Nephron (organoid): Measurements from ENCODE around the gene CRABP2.

Source experiments
- H3K27ac Mint-ChIP-seq, 3 experiments: 2 replicates each; pipeline ENCODE4 v1.8.0; 2020; ENCODE audit warnings: mixed read lengths in 3 of 3, mild to moderate bottlenecking in 2 of 3, moderate library complexity in 1 of 3
- H3K27me3 Mint-ChIP-seq: 2 replicates; pipeline ENCODE4 v1.8.0; 2021; ENCODE audit warnings: low read depth, mild to moderate bottlenecking, moderate library complexity, mixed read lengths
- H3K36me3 Mint-ChIP-seq: 2 replicates; pipeline ENCODE4 v1.8.0; 2020; ENCODE audit warnings: low read depth, mixed read lengths
- H3K4me1 Mint-ChIP-seq: 2 replicates; pipeline ENCODE4 v1.8.0; 2020; ENCODE audit warnings: mixed read lengths
- H3K4me3 Mint-ChIP-seq, 3 experiments: 2 replicates each; pipeline ENCODE4 v1.8.0; 2020; ENCODE audit warnings: mild to moderate bottlenecking in 3 of 3, mixed read lengths in 3 of 3, moderate library complexity in 2 of 3
- H3K9me3 Mint-ChIP-seq: 2 replicates; pipeline ENCODE4 v1.8.0; 2020; ENCODE audit warnings: mixed read lengths
- CTCF ChIP-seq, 3 experiments: fragments of 200-600 bp; sonication (generic); IDR thresholded peaks; one replicate each; pipeline ENCODE4 v1.5.0; 2021; ENCODE audit warnings: antibody characterized with exemption in 3 of 3; ENCODE audit not compliant: unreplicated experiment in 3 of 3

Gene CRABP2

GRCh38 chr1:156665539-156665938 is 39.8 kb downstream of the CRABP2 start:
- H3K36me3 Mint-ChIP-seq, result no peaks in the 10 kb centered on the region
- no peaks in the 10 kb centered on the region for H3K9me3 Mint-ChIP-seq

GRCh38 chr1:156664767-156665411 is 40.5 kb downstream of the CRABP2 start:
- H3K27ac Mint-ChIP-seq, result peak overlapping the region; percentile 93 to 99 (median 94)
- H3K4me3 Mint-ChIP-seq, result peak overlapping the region; percentile 58 to 79 (median 72)
- peaks cover 93% of the 10 kb centered on the region for H3K4me1 Mint-ChIP-seq
- TF ChIP-seq CTCF (IDR thresholded peaks at IDR 0.05; ENCODE audit: unreplicated experiment in 3 of 3), result no peak
- no peaks in the 10 kb centered on the region for H3K36me3 Mint-ChIP-seq
- H3K27me3 Mint-ChIP-seq, result peaks cover 5% of the 10 kb centered on the region
- H3K9me3 Mint-ChIP-seq, result no peaks in the 10 kb centered on the region

More at GRCh38 chr1:156665539-156665938, 39.8 kb downstream of the CRABP2 start:
- H3K27ac Mint-ChIP-seq, result peak overlapping the region; percentile 93 to 99 (median 94)
- peak overlapping the region; percentile 49 to 73 (median 58) for H3K4me3 Mint-ChIP-seq
- peaks cover 5% of the 10 kb centered on the region for H3K27me3 Mint-ChIP-seq
- H3K4me1 Mint-ChIP-seq, result peaks cover 87% of the 10 kb centered on the region
- TF ChIP-seq CTCF (IDR thresholded peaks at IDR 0.05; ENCODE audit: unreplicated experiment in 3 of 3), result no peak

- Mint-ChIP-seq H3K4me1 (peaks cover 95% of the 10 kb centered on the region), H3K36me3 (no peaks in the 10 kb centered on the region), H3K4me3 (peak overlapping the region; percentile 58 to 79 (median 72)), H3K9me3 (no peaks in the 10 kb centered on the region), H3K27ac (peak overlapping the region; percentile 93 to 99 (median 94)), H3K27me3 (peaks cover 5% of the 10 kb centered on the region)
- no peak for TF ChIP-seq CTCF (IDR thresholded peaks at IDR 0.05; ENCODE audit: unreplicated experiment in 3 of 3)
Measured at GRCh38 chr1:156664046-156664766, 41.2 kb downstream of the CRABP2 start.

- no peak for TF ChIP-seq CTCF (IDR thresholded peaks at IDR 0.05; ENCODE audit: unreplicated experiment in 3 of 3)
- H3K27ac Mint-ChIP-seq, result peak overlapping the region; percentile 93 to 99 (median 94)
- H3K36me3 Mint-ChIP-seq, result no peaks in the 10 kb centered on the region
- peaks cover 12% of the 10 kb centered on the region for H3K27me3 Mint-ChIP-seq
- no peaks in the 10 kb centered on the region for H3K9me3 Mint-ChIP-seq
- H3K4me1 Mint-ChIP-seq, result peaks cover 86% of the 10 kb centered on the region
- peak overlapping the region; percentile 49 to 79 (median 73) for H3K4me3 Mint-ChIP-seq
Measured at GRCh38 chr1:156663178-156663577, 42.2 kb downstream of the CRABP2 start.

GRCh38 chr1:156662800-156663055 is 42.7 kb downstream of the CRABP2 start:
- Mint-ChIP-seq H3K9me3 (no peaks in the 10 kb centered on the region), H3K27me3 (peaks cover 17% of the 10 kb centered on the region), H3K27ac (peak overlapping the region; percentile 93 to 99 (median 94)), H3K4me1 (peaks cover 82% of the 10 kb centered on the region), H3K4me3 (peak overlapping the region in 2 of 3 experiments; percentile 77 to 79), H3K36me3 (no peaks in the 10 kb centered on the region)
- no peak for TF ChIP-seq CTCF (IDR thresholded peaks at IDR 0.05; ENCODE audit: unreplicated experiment in 3 of 3)
